HFF-Myc (cell line): Measurements from ENCODE around the gene TYW3.

ENCODE experiments used
- DNase-seq: peaks from one replicate; pipeline ENCODE4 v3.0.0-alpha.2; 2011; ENCODE audit warnings: low read depth; ENCODE audit errors: extremely low read depth
- H3K4me3 ChIP-seq: replicated peaks from 2 replicates; pipeline ENCODE4 v1.5.1; 2011; ENCODE audit warnings: low read depth, mild to moderate bottlenecking, control low read depth, low read length
- TF ChIP-seq, protein P1 (sequence below): IDR thresholded peaks from 2 replicates; pipeline ENCODE4 v1.5.1; 2012; ENCODE audit warnings: mild to moderate bottlenecking, low read depth, low read length, control low read depth; ENCODE audit errors: missing control alignments

The TYW3 gene, protein sequence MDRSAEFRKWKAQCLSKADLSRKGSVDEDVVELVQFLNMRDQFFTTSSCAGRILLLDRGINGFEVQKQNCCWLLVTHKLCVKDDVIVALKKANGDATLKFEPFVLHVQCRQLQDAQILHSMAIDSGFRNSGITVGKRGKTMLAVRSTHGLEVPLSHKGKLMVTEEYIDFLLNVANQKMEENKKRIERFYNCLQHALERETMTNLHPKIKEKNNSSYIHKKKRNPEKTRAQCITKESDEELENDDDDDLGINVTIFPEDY

DNA sequence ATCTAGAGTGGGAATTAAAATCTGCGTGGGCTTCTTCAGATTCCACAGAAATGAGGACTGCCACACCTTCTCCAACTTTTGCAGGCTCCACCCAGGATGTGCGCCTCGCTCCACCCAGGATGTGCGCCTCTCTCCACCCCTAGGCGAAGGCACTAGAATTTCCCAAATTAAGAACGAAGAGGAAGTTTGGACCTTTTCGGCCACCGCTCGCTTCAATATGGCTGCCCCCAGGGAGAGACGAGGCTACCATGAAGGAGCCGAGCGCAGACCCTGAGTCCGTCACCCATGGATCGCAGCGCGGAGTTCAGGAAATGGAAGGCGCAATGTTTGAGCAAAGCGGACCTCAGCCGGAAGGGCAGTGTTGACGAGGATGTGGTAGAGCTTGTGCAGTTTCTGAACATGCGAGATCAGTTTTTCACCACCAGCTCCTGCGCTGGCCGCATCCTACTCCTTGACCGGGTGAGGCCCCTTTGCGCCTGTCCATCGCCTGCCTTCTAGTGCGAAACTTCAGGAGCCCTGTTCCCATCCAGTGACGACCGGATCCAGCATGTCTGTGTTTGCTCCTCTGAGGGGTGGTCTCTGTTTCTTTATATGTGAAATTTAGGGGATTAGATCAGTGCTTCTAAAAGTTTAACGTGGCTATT lies at the start of gene TYW3, which contains the start of gene CRYZ:
TSS of gene TYW3 (plus strand) at position 193 of the 644 bp plus-strand sequence. CDS start at position 286, 93 bp downstream.
TSS of gene CRYZ (minus strand) at position 91 of the 644 bp plus-strand sequence. CDS start 8,229 bp downstream, outside the sequence.
- DNase-seq = peak; percentile 88
- TF ChIP-seq, protein P1, sequence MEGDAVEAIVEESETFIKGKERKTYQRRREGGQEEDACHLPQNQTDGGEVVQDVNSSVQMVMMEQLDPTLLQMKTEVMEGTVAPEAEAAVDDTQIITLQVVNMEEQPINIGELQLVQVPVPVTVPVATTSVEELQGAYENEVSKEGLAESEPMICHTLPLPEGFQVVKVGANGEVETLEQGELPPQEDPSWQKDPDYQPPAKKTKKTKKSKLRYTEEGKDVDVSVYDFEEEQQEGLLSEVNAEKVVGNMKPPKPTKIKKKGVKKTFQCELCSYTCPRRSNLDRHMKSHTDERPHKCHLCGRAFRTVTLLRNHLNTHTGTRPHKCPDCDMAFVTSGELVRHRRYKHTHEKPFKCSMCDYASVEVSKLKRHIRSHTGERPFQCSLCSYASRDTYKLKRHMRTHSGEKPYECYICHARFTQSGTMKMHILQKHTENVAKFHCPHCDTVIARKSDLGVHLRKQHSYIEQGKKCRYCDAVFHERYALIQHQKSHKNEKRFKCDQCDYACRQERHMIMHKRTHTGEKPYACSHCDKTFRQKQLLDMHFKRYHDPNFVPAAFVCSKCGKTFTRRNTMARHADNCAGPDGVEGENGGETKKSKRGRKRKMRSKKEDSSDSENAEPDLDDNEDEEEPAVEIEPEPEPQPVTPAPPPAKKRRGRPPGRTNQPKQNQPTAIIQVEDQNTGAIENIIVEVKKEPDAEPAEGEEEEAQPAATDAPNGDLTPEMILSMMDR = no peak
- H3K4me3 ChIP-seq = peak within 1 kb of the TSS; percentile 63

DNA sequence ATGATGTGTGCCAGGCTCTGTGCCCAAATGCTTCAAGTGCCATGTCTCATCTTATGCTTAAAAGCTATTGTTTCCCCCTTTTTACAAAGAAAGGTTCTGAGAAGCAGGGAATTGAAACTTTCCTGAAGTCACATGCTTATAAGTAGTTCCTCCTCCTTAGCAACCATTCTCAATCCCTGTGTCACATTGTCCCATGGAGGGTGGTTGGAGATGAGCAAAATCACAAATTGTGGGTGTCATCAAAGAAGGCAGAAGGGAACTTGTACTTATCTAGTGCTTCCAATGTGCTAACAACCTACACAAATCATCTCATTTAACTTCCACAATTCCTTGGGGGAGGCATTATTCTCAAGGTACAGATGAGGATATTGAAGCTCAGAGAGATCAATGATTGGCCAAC lies 49.3 kb upstream of the TYW3 start:
- TF ChIP-seq, protein P1 = no peak

DNA sequence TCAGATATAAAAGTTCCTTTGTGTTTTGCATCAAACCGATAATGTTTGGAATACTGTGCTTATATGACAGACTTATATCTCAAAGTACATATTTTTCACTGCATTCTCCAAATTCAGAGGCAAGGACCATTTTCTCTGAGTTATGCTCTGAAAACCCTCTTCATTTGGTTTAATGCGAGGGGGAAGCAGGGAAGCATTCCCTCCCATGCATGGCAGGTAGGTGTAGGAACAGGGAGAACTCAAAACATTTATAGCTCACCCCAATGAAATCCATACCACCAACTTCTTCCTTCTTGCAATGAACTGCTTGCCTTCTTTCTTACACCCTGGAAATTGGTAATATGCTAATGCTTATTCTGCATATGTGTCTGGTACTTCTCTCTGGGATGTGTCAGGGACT lies 48.7 kb upstream of the TYW3 start:
- TF ChIP-seq, protein P1 = no peak
- DNase-seq = no peak
- no peak overlapping the region for H3K4me3 ChIP-seq

More for the DNA sequence above, 49.3 kb upstream of the TYW3 start:
- DNase-seq = no peak
- H3K4me3 ChIP-seq = no peak overlapping the region

DNA sequence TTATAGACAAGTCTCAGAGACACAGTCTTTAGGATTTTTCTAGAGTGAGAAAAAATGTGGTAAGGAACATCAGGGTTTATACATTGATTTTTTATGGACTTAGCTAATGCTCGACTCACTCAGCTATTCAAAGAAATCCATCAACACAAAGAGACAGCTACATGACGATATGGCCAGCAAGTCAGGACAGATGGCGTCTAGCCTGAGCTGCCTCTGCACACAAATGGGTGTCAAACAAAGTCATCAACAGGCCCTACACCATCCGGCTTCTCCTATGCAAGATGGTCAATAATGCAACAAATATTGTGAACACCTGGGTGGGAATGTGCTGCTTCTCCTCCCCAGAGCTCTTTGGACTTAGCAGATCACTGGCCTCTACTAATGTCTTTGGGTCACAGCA lies 46.0 kb upstream of the TYW3 start:
- H3K4me3 ChIP-seq = no peak overlapping the region
- TF ChIP-seq, protein P1 = no peak
- DNase-seq = no peak

DNA sequence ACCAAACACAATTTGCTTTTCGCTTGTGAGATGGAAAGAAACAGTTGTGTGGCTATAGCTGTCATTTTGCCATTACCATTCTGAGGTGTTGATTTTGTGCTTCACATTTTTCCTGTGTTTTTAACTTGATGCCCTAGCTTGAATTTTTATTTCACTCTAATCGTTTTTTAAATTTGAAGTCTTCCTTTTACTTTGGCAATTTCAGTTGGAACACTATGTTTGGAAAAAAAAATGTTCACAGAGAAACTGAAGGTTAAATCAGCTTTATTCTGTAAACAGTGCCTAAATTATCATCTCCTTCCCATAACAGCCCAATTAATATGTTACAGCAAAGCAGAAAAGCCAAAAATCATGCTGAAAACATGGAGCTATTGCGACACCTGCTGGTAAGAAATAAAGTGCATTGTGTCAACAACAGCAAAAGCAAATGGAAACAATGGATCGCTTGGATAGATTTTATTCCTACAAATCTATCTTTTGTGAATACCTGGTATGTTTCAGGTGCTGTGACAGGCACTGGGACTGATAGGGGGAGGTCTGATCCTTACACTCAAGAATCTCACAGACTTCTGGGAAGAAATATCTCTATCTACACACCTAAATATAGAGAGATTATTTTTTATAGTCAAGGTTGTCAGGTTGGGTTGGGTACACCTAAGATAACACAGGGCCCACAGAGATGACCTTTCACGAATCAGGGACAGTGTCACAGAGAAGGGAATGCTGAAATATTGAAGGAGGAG lies 43.2 kb upstream of the TYW3 start:
- peak; percentile 41 for DNase-seq
- TF ChIP-seq, protein P1 = peak; percentile 61

DNA sequence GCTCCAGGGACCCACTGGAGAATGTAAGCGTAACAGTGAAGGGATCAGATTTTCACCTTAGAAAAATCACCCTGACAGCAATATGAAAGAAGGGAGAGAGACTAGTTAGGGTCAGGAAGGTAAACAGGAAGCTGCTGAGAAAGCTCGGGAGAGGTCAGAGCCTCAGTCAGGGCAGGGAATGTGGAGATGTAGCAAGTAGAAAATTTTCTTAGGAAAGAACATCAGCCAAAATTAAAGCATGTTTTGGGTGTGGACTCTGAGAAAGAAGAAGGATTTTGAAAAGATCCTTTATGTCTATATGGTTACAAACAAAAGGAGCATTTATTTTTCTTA lies 42.6 kb upstream of the TYW3 start:
- no peak overlapping the region for H3K4me3 ChIP-seq
- TF ChIP-seq, protein P1 = no peak
- no peak for DNase-seq

More for the DNA sequence above, 43.2 kb upstream of the TYW3 start:
- no peak overlapping the region for H3K4me3 ChIP-seq
